CD4-positive, alpha-beta T cell (primary cell): ENCODE measurements around the gene MSI2. TPM values are rescaled to one million over a fixed set of nuclear protein-coding genes. Genes with fewer than 3 reads are reported as not detected.

Source experiments
- ATAC-seq: fragments of 200-7000 bp; cut with Tn5 transposase; one replicate; pipeline ENCODE4 v1.10.0; 2022; ENCODE audit warnings: mild to moderate bottlenecking; ENCODE audit not compliant: poor library complexity
- CTCF ChIA-PET: fragments of 350-600 bp; sonication (Branson Sonifier 250); formaldehyde crosslinking; loops from one replicate; lab custom pipeline; 2021; ENCODE audit warnings: antibody characterized with exemption, inconsistent platforms; lab: Charles Lee
- POLR2A ChIA-PET: fragments of 350-600 bp; sonication (Branson Sonifier 250); formaldehyde crosslinking; loops from one replicate; lab custom pipeline; 2021; ENCODE audit warnings: antibody characterized with exemption, inconsistent platforms; lab: Charles Lee
- DNase-seq, 14 experiments: peaks; one replicate each; pipeline ENCODE4 v3.0.0-alpha.2; 2013 to 2020; ENCODE audit warnings: mixed read lengths in 2 of 14
- H3K27ac ChIP-seq, 2 donors: one replicate each; pipeline versions ENCODE4 v1.5.1 to v1.7.0; 2013; ENCODE audit warnings: low read length in 2 of 2, low read depth in 1 of 2, mild to moderate bottlenecking in 1 of 2
- H3K27me3 ChIP-seq, 2 experiments: 1 replicate in 1 of 2; 2 replicates in 1 of 2; pipeline versions ENCODE4 v1.6.1 to v1.7.0; 2013; ENCODE audit warnings: low read length in 2 of 2, control low read depth in 1 of 2, mild to moderate bottlenecking in 1 of 2, moderate library complexity in 1 of 2; ENCODE audit not compliant: insufficient read depth in 2 of 2, control insufficient read depth in 1 of 2
- H3K36me3 ChIP-seq: one replicate; pipeline ENCODE4 v1.6.1; 2013; ENCODE audit warnings: low read length, control low read depth; ENCODE audit not compliant: insufficient read depth
- H3K4me1 ChIP-seq: one replicate; pipeline ENCODE4 v1.6.1; 2013; ENCODE audit warnings: low read length, control low read depth; ENCODE audit not compliant: insufficient read depth
- H3K4me3 ChIP-seq: one replicate; pipeline ENCODE4 v1.5.1; 2013; ENCODE audit warnings: mild to moderate bottlenecking, low read length, moderate library complexity
- H3K9me3 ChIP-seq, 2 experiments: 1 replicate in 1 of 2; 2 replicates in 1 of 2; pipeline versions ENCODE4 v1.6.1 to v1.7.0; 2013; ENCODE audit warnings: low read length in 2 of 2, mild to moderate bottlenecking in 2 of 2, control low read depth in 1 of 2, moderate library complexity in 1 of 2; ENCODE audit not compliant: control insufficient read depth in 1 of 2, insufficient read depth in 1 of 2
- H3K27ac Mint-ChIP-seq: one replicate; pipeline ENCODE4 v1.8.0; 2020; ENCODE audit warnings: mixed read lengths
- H3K27me3 Mint-ChIP-seq: one replicate; pipeline ENCODE4 v1.8.0; 2021; ENCODE audit warnings: mixed read lengths
- H3K36me3 Mint-ChIP-seq: one replicate; pipeline ENCODE4 v1.8.0; 2021; ENCODE audit warnings: low read depth, mixed read lengths
- H3K4me1 Mint-ChIP-seq: one replicate; pipeline ENCODE4 v1.8.0; 2021; ENCODE audit warnings: low read depth, mixed read lengths
- H3K4me3 Mint-ChIP-seq: one replicate; pipeline ENCODE4 v1.8.0; 2020; ENCODE audit warnings: mild to moderate bottlenecking, mixed read lengths
- H3K9me3 Mint-ChIP-seq: one replicate; pipeline ENCODE4 v1.8.0; 2020; ENCODE audit warnings: mixed read lengths
- intact Hi-C, 2 experiments: fragments of 100-400 bp; cut with DNase I in 1 of 2; cut with micrococcal nuclease in 1 of 2; formaldehyde crosslinking; loops; one replicate each; pipeline versions ENCODE4 v1.15.1 to v1.9.0; 2023 to 2025; cut with DNase I, micrococcal nuclease
- total RNA-seq, 174 experiments: library from RNA in 2 of 174; stranded (reverse) in 2 of 174; gene quantifications; one replicate each; pipeline ENCODE4 v1.2.3 and lab custom pipeline; 2021 to 2026
- TF ChIP-seq, protein P1 (sequence below): fragments of 200-600 bp; IDR thresholded peaks from one replicate; pipeline ENCODE4 v1.8.0; 2022; ENCODE audit warnings: antibody characterized with exemption, mild to moderate bottlenecking

Gene MSI2
- total RNA-seq, 2 experiments from 2014 or later, result 129 to 132 TPM

DNA sequence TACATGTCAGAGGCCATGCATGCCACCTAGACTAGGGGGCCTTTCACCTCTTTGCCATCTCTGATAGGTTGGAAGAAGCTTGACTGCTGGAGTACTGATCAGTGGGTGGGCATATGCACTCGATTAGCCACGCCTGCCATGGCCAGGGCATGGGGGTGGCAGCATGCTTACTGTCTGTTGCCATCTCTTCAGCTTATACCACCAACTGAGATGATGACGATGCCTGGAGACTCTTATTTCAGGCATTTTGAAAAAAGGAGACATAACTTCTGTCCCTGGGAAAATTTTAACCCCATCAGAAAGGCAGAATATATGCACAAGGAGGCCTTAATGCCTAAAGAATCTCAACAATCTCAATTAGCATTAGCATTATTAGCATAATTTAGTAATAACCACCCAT is 60.8 kb downstream of the MSI2 start:
- ATAC-seq (no peak), DNase-seq (no peak)
- intact Hi-C loops, result no loop called here
- ChIA-PET POLR2A (no interaction called here), CTCF (interaction anchor here (1.1 kb wide), 1 partner anchor 74 kb away, joined by 3 read pairs; no protein-coding TSS in a partner anchor)
- peaks cover 20% of the 10 kb centered on the region for H3K4me1 Mint-ChIP-seq
- Histone ChIP-seq H3K4me3 (no peak overlapping the region), H3K27ac (no peak overlapping the region), H3K27me3 (no peaks in the 10 kb centered on the region), H3K9me3 (no peaks in the 10 kb centered on the region), H3K36me3 (peaks cover 3% of the 10 kb centered on the region), H3K4me1 (no peaks in the 10 kb centered on the region)
- TF ChIP-seq, protein P1, sequence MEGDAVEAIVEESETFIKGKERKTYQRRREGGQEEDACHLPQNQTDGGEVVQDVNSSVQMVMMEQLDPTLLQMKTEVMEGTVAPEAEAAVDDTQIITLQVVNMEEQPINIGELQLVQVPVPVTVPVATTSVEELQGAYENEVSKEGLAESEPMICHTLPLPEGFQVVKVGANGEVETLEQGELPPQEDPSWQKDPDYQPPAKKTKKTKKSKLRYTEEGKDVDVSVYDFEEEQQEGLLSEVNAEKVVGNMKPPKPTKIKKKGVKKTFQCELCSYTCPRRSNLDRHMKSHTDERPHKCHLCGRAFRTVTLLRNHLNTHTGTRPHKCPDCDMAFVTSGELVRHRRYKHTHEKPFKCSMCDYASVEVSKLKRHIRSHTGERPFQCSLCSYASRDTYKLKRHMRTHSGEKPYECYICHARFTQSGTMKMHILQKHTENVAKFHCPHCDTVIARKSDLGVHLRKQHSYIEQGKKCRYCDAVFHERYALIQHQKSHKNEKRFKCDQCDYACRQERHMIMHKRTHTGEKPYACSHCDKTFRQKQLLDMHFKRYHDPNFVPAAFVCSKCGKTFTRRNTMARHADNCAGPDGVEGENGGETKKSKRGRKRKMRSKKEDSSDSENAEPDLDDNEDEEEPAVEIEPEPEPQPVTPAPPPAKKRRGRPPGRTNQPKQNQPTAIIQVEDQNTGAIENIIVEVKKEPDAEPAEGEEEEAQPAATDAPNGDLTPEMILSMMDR, result no peak
- H3K27ac Mint-ChIP-seq, result no peak overlapping the region
- H3K36me3 Mint-ChIP-seq, result peaks cover 42% of the 10 kb centered on the region
- no peaks in the 10 kb centered on the region for H3K27me3 Mint-ChIP-seq
- H3K9me3 Mint-ChIP-seq, result no peaks in the 10 kb centered on the region
- H3K4me3 Mint-ChIP-seq, result no peak overlapping the region

DNA sequence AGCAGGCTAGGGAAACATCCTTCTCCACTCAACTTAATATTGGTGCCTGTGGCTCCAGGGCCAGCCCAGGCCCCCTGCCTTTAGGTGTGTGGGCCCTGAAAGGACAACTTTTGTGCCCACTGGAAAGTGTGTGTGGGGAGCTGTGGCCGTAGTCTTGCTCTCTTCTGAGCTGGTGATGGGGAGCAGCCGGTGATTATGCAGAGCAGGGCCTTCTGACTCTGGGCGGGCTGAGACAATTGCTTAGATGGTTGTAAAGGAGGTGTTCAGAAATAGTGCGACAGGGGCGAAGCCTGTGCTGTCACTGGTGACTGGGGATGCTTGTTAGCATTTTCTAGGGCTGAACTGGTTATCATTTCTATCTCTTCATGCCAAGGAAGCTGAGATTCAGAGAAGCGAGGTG is 62.6 kb downstream of the MSI2 start:
- DNase-seq (no peak), ATAC-seq (no peak)
- H3K9me3 ChIP-seq, result no peaks in the 10 kb centered on the region
- H3K9me3 Mint-ChIP-seq, result no peaks in the 10 kb centered on the region
- ChIA-PET POLR2A (no interaction called here), CTCF (no interaction called here)
- no peaks in the 10 kb centered on the region for H3K4me1 ChIP-seq
- no peak overlapping the region for H3K4me3 Mint-ChIP-seq
- H3K27me3 ChIP-seq, result no peaks in the 10 kb centered on the region
- TF ChIP-seq, protein P1, result no peak
- H3K27ac Mint-ChIP-seq, result no peak overlapping the region
- H3K27me3 Mint-ChIP-seq, result no peaks in the 10 kb centered on the region
- intact Hi-C loops, result no loop called here
- H3K4me3 ChIP-seq, result no peak overlapping the region
- peaks cover 6% of the 10 kb centered on the region for H3K36me3 ChIP-seq
- H3K36me3 Mint-ChIP-seq, result peaks cover 46% of the 10 kb centered on the region
- peaks cover 19% of the 10 kb centered on the region for H3K4me1 Mint-ChIP-seq
- no peak overlapping the region for H3K27ac ChIP-seq

DNA sequence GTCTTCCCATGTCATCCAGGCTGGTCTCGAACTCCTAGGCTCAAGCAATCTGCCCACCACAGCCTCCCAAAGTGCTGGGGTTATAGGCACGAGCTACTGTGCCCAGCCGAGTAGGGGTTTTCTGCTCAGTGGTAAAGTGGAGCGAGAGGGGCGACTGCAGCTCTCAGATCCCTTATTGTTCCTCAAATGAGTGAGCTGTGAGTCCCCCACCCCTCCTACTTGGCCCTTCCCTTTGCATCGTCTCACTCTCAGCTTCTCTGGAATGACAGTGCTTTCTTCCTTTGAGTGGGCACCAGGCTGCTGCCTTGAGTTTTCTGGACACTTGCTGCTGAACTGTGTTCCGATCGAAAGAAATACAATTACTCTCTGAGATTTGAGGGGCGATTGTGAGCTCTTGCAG is 63.5 kb downstream of the MSI2 start:
- ChIA-PET CTCF (interaction anchor here (1.0 kb wide), 1 partner anchor 77 kb away, joined by 3 read pairs; no protein-coding TSS in a partner anchor), POLR2A (no interaction called here)
- Histone ChIP-seq H3K27me3 (no peaks in the 10 kb centered on the region), H3K4me3 (no peak overlapping the region), H3K27ac (no peak overlapping the region), H3K9me3 (no peaks in the 10 kb centered on the region), H3K36me3 (peaks cover 9% of the 10 kb centered on the region), H3K4me1 (no peaks in the 10 kb centered on the region)
- ATAC-seq (no peak), DNase-seq (no peak)
- intact Hi-C loops, result no loop called here
- Mint-ChIP-seq H3K27me3 (no peaks in the 10 kb centered on the region), H3K4me3 (no peak overlapping the region), H3K9me3 (no peaks in the 10 kb centered on the region), H3K4me1 (peaks cover 18% of the 10 kb centered on the region), H3K36me3 (peaks cover 52% of the 10 kb centered on the region), H3K27ac (no peak overlapping the region)
- TF ChIP-seq, protein P1, result no peak
